DND-41 (cell line): Measurements from ENCODE around the gene ATF4.

Experiments
- EZH2 ChIP-seq: IDR thresholded peaks from 3 replicates; pipeline ENCODE4 v1.6.1; 2012; ENCODE audit warnings: borderline replicate concordance, low read depth, mild to moderate bottlenecking, moderate library complexity, low read length, inconsistent platforms; ENCODE audit not compliant: severe bottlenecking
- TF ChIP-seq, protein P1 (sequence below): IDR thresholded peaks from 2 replicates; pipeline ENCODE4 v1.5.1; 2012; ENCODE audit warnings: borderline replicate concordance, low read length, moderate library complexity, mild to moderate bottlenecking; ENCODE audit not compliant: poor library complexity, severe bottlenecking; ENCODE audit errors: extremely low read depth

DNA sequence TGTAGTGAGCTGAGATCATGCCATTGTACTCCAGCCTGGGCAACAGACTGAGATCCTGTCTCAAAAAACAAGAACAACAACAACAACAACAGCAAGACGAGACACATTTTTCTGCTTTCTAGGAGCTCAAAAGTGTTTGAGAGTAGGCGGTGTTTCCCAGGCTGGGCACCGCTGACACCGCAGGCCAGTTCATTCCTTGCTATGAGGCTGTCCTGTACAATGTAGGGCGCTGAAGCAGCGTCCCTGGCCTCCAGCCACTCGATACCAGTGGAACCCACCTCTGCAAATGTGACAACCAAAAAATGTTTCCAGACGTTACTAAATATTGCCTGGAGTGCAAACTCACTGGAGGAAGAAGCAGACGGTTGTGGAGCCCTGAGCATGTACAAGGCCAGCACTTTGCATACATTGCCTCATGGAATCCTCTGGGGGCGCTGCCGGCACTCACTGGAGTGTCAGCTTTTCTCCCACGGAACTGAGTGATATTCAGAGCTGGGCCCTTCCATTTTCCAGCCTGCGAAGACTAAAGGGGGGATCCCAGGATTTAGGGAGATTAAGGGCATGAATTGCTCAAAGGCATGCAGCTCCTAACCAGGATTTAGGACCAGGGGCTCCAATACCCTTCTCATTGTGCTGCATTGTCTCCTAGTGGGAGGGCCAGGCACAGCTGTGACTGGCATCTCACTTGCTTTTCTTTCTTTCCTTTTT lies 24.1 kb upstream of the ATF4 start:
- TF ChIP-seq, protein P1, sequence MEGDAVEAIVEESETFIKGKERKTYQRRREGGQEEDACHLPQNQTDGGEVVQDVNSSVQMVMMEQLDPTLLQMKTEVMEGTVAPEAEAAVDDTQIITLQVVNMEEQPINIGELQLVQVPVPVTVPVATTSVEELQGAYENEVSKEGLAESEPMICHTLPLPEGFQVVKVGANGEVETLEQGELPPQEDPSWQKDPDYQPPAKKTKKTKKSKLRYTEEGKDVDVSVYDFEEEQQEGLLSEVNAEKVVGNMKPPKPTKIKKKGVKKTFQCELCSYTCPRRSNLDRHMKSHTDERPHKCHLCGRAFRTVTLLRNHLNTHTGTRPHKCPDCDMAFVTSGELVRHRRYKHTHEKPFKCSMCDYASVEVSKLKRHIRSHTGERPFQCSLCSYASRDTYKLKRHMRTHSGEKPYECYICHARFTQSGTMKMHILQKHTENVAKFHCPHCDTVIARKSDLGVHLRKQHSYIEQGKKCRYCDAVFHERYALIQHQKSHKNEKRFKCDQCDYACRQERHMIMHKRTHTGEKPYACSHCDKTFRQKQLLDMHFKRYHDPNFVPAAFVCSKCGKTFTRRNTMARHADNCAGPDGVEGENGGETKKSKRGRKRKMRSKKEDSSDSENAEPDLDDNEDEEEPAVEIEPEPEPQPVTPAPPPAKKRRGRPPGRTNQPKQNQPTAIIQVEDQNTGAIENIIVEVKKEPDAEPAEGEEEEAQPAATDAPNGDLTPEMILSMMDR = peak; percentile 59
- no peak for TF ChIP-seq EZH2
